GM19238 (cell line): ENCODE measurements around the gene PHIP.
A peak's percentile ranks its signal among the peaks of the same experiment; 100 is the strongest.
"Not testable (repeated sequence)": the region's sequence is repeated elsewhere in the genome, so short reads cannot be mapped to it uniquely, and the experiment has no call there.

Source experiments
- DNase-seq: peaks from one replicate; pipeline ENCODE4 v3.0.0; 2011; ENCODE audit warnings: low spot score; ENCODE audit not compliant: insufficient read length

Gene PHIP

DNA sequence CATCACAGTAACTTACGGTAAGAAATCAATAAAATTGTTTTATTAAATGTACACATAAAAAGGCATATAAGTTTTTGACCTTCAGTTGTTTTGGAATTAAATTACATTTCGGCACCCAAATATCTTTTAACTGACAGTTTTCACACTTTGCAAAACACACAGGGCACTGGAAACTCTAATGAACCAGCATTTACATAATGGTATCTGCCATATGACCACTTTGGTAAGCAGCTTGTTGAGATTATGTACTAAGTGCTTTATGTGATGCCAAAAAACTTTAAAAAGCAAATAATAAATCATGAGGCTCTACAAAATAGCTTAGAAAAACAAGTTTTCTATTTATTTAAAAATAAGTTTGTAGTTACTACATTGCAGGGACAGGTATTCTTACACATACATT is 142.5 kb downstream of the PHIP start:
- DNase-seq = no peak

GRCh38 chr6:78925317-78925716 is 152.7 kb downstream of the PHIP start:
- no peak for DNase-seq

DNA sequence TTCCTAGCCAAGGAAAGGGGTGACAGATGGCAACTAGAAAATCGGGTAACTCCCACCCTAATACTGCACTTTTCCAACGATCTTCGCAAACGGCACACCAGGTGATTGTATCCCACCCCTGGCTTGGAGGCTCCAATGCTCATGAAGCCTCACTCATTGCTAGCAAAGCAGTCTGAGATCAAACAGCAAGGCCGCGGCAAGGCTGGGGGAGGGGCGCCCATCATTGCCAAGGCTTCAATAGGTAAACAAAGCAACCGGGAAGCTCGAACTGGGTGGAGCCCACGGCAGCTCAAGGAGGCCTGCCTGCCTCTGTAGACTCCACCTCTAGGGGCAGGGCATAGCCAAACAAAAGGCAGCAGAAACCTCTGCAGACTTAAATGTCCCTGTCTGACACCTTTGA is 156.9 kb downstream of the PHIP start:
- not testable (repeated sequence) for DNase-seq

- no peak for DNase-seq
Observed at GRCh38 chr6:78917788-78918187, 160.3 kb downstream of the PHIP start.

DNA sequence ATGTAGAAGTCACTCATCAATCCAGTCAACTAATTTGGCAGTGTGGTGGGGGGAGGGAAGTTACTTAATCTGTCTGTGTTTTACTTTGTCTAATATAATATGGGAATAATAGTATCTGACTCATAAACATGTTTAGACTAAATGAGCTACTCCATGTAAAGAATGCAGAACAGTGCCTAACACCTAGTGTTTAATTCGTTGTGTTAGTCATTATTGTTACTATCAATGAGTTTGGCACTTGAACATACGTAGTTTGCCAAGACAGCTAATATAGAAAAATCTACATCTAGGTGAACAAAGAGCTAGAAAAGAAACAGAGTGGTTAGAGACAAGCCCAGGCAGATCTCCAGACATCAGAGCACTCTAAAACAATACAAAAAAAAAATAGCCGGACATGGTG is 161.6 kb downstream of the PHIP start:
- no peak for DNase-seq

DNA sequence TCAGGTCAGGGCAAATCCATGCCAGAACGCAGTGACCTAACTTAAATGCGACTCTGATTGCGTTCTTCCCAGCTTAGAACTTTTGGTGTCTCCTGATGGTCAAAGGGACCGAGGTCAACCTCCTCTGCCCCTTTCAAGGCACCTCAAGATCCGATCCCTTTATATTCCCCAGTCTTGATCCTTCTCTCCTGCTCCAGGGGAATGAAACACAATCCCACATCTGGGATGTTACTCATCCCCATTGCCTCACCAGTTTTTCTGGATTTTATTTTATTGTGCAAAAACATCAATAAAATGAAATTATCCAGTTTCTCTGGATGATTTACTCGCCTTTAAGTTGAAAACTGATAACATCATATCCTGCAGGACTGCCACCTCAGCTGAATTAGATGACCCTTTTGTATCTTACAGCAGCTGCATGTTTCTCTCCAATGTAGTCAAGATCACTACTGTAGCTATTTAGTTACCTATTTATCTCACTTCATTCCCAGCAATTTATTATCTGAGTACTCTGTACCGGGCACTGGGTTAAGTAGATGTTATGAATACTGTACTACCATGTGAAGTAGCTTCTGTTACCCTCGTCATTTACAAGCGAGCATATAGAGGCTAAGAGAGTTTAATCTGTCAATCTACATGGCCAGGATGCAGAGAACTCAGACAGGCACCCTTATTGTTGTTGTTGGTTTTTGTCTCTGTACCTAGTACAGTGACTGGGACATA is 166.7 kb downstream of the PHIP start:
- no peak for DNase-seq

DNA sequence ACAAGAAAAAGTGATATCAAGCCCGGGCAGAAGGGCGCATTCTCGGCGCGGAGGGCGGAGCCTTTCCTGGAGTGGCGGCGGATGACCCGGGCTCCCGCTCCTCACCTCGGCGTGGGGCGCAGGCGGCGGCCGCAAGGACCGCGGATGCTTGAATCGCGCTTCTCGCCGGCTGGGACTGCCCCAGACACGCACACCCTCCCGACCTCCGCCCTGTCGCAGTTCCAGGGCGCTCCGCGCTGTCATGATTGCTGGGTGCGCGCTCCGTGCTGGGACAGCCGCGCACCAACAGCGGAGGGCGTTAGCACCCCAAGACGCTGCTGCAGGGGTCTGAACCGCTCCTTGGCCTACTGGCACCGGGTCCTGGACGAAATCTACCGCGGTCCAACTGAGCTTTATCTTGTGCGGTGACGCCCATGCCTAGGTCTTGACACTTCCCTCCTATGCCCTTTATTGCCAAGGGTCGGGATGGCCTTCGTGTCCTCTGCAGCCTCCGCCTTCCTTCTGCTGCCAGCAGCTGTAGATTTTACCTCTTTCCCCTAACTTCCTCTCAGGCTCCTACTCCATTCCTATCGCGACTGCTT is 167.4 kb downstream of the PHIP start:
- DNase-seq = peak; percentile 9

DNA sequence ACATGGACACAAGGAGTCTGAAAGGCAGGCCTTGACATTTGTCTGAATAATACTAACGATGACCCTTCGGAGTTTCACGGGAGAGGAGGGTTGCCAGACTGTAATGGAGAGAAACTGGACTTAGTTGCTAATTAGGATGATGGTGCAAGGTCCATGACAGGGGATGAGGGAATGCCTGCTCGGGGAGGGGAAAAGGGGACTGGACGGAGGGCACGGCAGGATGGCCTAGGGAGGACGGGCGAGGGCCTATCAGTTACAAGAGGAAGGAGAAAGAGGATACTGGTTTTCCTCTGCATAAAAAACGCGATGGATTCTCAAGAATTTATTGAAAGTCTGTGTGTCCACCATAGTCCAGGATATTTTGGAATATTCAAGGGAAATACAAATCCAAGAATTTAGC is 168.0 kb downstream of the PHIP start:
- DNase-seq = no peak

DNA sequence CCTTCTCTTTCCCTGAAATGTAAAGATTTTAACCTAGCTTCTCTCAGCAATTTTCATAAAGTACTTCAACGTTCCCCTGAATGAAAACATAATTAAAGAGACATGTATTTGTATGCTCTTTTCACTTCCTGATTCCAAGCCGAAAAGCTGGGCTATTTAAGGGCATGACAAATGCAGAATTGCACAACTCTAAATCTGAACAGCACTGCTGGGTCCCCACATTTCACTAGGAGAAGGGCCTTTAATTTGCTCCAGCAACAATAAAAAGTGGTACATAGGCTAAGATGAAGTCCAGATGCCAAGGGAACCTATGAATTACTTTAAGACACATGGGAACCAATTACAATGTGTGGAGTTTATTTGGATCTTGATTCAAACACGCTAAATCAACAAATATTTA is 168.7 kb downstream of the PHIP start:
- no peak for DNase-seq

DNA sequence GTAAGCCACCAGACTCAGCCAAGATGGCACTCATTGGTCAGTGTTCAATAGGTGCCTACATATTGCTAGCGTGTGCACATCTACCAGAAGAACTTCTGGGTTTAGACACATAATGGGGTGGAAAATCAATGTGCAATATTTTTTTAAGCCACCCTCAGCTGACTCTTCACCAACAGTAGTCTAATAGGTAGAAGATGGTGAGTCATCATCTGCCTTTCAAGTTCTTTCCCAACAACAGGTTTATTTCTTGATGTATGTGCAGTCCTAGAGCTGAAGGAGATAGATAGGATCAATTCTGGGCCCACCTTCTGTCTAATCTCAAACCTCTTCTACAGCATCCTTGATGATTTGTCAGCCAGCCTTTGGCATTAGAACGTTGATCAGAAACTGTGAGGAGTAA is 169.4 kb downstream of the PHIP start:
- no peak for DNase-seq

DNA sequence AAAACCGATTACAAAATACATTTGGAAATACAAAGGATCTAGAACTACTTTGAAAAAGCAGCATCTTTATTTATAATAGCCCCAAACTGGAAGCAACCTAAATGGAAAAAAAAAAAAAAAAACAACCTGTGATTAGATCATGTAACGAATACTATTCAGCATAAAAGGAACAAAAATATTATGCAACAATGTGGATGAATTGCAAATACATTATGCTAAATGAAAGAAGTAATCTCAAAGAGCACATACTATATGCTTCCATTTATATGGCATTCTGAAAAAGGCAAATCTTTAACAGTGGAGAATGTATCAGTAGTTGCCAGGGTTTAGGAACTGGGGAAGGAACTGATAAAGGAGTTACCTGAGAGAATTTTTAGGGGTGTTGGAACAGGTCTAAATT is 181.8 kb downstream of the PHIP start:
- no peak for DNase-seq

DNA sequence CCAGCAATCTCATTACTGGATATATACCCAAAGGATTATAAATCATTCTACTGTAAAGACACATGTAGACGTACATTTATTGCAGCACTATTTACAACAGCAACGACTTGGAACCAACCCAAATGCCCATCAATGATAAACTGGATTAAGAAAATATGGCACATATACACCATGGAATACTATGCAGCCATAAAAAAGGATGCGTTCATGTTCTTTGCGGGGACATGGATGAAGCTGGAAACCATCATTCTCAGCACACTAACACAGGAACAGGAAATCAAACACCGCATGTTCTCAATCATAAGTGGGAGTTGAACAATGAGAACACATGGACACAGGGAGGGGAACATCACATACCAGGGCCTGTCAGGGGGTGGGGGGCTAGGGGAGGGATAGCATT is 188.2 kb downstream of the PHIP start:
- DNase-seq = not testable (repeated sequence)
